ENCODE results near the gene ABCB4. TPM values are rescaled to one million over a fixed set of nuclear protein-coding genes. Genes with fewer than 3 reads are reported as not detected.

Gene ABCB4
- total and polyA plus RNA-seq, 5 experiments from 2014 or later, result 1.1 to 2.3 (median 1.7) TPM; not detected in 2

DNA sequence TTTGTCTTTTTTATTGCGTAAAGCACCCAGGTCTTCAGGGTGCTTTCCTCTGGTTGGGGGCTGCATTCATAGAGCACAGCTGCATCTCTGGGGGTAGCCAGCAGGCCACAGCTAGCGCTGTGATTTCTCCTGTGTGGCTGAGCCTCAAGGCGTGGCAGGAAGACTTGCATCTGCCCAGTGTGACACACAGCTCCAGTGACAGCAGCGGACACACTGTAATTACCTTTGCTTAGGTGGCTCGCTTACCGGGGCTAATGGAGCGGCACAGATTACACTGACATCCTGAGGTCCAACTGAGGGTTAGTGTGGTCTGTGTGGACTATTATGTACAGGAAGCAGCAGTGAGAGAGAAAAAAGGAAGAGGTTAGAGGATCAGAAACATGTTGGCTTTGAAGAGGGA, 27.1 kb downstream of the ABCB4 start:
- no peaks in the 10 kb centered on the region for H3K9me3 Mint-ChIP-seq
- peaks cover 2 to 5% (median 4%) of the 10 kb centered on the region in 4 donors for H3K4me1 Mint-ChIP-seq
- no peak overlapping the region for H3K27ac Mint-ChIP-seq
- POLR2A ChIA-PET, result no interaction called here
- ATAC-seq, result no peak
- no peak for DNase-seq
- H3K4me3 Mint-ChIP-seq, result no peak overlapping the region
- H3K36me3 Mint-ChIP-seq, result no peaks in the 10 kb centered on the region
- peaks cover 4 to 15% (median 4%) of the 10 kb centered on the region in 5 donors for H3K27me3 Mint-ChIP-seq

DNA sequence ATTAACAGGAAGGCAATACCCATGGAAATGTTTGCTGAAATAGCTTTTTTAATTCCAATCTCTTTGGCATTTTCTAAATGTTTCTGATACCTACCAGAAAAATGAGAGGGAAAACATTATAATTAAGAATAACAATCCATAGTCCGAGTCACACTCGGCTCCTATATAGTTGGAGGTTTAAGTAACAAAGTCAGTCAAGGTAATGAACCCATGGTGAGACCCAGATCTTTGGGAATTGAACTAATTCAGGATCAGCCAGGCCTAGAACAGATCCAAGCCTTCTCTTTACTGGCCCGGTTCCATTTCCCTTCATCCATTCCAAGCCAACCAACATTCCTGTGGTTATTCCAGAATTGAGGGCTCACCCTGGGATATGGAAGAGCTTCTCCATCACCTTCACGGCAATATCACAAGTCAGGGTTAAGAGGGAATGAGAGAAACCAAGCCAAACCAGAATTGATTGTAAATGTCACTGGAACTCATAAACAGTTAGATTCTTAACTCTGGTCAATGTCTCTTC, 28.3 kb downstream of the ABCB4 start:
- no peaks in the 10 kb centered on the region for H3K36me3 Mint-ChIP-seq
- no peak overlapping the region for H3K4me3 Mint-ChIP-seq
- H3K9me3 Mint-ChIP-seq, result no peaks in the 10 kb centered on the region
- POLR2A ChIA-PET, result no interaction called here
- H3K27ac Mint-ChIP-seq, result no peak overlapping the region
- peaks cover 5 to 23% (median 7%) of the 10 kb centered on the region in 5 donors for H3K27me3 Mint-ChIP-seq
- DNase-seq (no peak), ATAC-seq (no peak)
- peaks cover 2 to 5% (median 4%) of the 10 kb centered on the region in 4 donors for H3K4me1 Mint-ChIP-seq

DNA sequence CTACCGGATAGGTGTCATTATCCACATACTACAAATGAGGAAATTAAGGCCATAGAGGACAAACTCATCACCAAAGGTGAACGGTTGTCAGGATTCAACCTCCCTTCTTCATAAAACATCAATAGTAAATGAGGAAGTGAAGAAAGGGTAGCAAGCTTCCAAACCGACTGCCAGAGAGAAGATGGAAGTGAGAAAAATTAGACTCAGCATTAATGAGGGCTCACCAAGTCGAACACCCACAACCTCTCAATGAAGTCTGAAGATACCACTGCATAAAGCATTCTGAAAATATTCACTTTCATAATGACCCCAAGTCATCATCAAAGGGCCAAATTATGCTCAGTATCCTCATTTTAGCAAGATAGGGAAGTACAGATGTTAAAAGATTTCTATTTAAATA, 29.6 kb downstream of the ABCB4 start:
- Mint-ChIP-seq H3K4me3 (no peak overlapping the region), H3K27me3 (peaks cover 3 to 23% (median 7%) of the 10 kb centered on the region in 5 donors), H3K36me3 (no peaks in the 10 kb centered on the region), H3K9me3 (no peaks in the 10 kb centered on the region), H3K27ac (no peak overlapping the region), H3K4me1 (peaks cover 2 to 5% (median 4%) of the 10 kb centered on the region in 4 donors)
- ATAC-seq, result no peak
- no peak for DNase-seq
- POLR2A ChIA-PET, result no interaction called here

DNA sequence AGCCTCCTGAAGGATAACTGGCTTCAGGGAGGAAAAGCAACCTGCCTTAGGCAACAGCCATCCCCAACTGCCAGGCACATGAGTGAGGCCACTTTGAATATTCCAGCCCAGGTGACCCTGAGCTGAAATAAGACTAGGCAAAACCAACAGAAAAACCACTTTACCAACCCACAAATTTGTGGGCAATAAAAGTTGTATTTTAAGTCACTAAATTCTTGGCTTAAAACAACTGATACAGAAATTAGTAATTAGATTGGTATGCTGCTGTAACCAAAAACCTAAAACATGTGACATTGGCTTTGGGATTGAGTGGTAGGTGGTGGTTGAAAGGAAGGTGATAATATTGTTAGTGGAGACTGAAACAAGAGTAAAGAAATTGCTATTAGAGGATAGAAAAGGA, 39.9 kb downstream of the ABCB4 start:
- Mint-ChIP-seq H3K4me1 (no peaks in the 10 kb centered on the region), H3K9me3 (no peaks in the 10 kb centered on the region), H3K27ac (no peak overlapping the region), H3K27me3 (peaks cover 0 to 2% (median 0%) of the 10 kb centered on the region in 5 donors), H3K4me3 (no peak overlapping the region), H3K36me3 (no peaks in the 10 kb centered on the region)
- DNase-seq (no peak), ATAC-seq (no peak)
- POLR2A ChIA-PET, result no interaction called here

DNA sequence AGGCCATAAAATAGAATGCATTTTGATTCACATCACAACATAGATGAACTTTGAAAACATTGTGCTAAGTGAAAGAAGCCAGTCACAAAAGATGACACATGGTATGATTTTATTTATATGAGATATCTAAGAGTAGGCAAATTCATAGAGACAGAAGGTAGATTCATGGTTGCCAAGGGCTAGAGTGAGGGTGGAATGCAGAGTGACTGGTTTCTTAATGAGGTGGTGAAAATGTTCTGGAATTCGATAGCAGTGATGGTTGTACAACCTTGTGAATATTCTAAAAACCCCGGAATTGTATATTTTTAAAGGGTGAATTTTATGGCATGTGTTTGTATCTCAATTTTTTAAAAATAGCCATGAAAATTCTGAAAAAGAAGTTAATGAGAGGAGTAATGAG, 42.9 kb downstream of the ABCB4 start:
- Mint-ChIP-seq H3K4me1 (no peaks in the 10 kb centered on the region), H3K27ac (no peak overlapping the region), H3K36me3 (no peaks in the 10 kb centered on the region), H3K4me3 (no peak overlapping the region), H3K27me3 (peaks cover 0 to 9% (median 2%) of the 10 kb centered on the region in 5 donors), H3K9me3 (no peaks in the 10 kb centered on the region)
- POLR2A ChIA-PET, result no interaction called here
- DNase-seq (no peak), ATAC-seq (no peak)

DNA sequence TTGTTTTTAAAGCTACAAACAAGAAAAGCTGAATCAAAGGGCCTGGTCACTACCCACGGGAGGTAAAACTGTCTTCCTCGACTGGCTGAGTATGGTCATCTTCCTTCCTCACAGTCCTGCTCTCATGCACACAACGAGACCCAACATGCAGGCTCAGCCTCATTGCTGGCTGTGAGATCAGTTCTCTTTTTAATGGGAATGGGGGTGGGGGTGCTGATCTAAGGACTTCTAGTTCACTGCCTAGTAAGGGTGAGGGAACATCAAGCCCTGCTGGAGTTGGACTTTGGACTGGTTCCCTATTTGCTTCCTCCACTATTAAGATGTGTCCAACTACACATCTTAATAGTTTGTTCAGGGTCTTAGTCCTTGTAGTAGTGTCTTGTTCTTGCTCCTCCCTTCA, 48.2 kb downstream of the ABCB4 start:
- Mint-ChIP-seq H3K36me3 (no peaks in the 10 kb centered on the region), H3K4me3 (no peak overlapping the region), H3K9me3 (no peaks in the 10 kb centered on the region), H3K4me1 (no peaks in the 10 kb centered on the region), H3K27me3 (peaks cover 6 to 13% (median 10%) of the 10 kb centered on the region in 5 donors), H3K27ac (no peak overlapping the region)
- no peak for DNase-seq
- POLR2A ChIA-PET, result no interaction called here
- no peak for ATAC-seq

DNA sequence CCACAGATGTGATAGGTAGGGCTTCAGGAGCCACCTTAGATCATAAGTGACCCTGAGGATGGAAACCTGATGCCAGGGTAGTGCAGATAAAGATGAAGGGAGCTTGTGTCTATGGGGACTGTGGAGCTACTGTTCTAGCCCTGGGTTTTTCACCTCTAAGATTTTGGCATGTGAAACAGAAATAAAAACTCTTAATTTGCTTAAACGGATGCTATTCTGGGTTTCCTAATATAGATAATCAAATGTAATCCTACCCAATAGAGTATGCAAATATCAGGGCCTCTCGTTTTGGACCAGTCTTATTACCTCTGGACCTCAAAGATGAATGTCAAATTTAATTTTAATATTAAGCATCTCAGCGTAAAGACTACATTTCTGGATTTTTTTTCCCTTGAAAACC, 49.3 kb downstream of the ABCB4 start:
- Mint-ChIP-seq H3K36me3 (no peaks in the 10 kb centered on the region), H3K27me3 (peaks cover 6 to 13% (median 10%) of the 10 kb centered on the region in 5 donors), H3K4me3 (no peak overlapping the region), H3K9me3 (no peaks in the 10 kb centered on the region), H3K27ac (no peak overlapping the region), H3K4me1 (no peaks in the 10 kb centered on the region)
- DNase-seq (no peak), ATAC-seq (no peak)
- POLR2A ChIA-PET, result no interaction called here

DNA sequence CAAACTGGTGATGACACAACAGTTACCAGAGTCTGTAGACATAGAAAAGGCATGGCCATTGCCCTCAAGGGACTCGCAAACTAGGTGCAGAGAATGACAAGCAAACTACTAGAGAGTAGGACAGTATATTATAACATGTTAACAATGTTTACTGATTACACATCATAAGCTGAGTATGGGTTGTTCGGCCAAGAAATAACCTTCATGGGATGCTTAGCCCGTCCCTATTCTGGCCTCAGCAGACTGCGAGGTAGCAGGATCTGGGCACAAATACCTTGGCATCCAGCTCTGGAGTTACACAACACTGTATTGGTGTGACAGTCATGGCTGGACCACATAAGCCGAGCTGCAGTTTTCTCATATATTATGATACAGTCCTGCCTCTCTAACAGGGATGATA, 51.4 kb downstream of the ABCB4 start:
- no peak for DNase-seq
- Mint-ChIP-seq H3K4me3 (no peak overlapping the region), H3K4me1 (no peaks in the 10 kb centered on the region), H3K36me3 (no peaks in the 10 kb centered on the region), H3K27me3 (peaks cover 6 to 13% (median 10%) of the 10 kb centered on the region in 5 donors), H3K27ac (no peak overlapping the region), H3K9me3 (no peaks in the 10 kb centered on the region)
- ATAC-seq, result no peak
- POLR2A ChIA-PET, result no interaction called here

DNA sequence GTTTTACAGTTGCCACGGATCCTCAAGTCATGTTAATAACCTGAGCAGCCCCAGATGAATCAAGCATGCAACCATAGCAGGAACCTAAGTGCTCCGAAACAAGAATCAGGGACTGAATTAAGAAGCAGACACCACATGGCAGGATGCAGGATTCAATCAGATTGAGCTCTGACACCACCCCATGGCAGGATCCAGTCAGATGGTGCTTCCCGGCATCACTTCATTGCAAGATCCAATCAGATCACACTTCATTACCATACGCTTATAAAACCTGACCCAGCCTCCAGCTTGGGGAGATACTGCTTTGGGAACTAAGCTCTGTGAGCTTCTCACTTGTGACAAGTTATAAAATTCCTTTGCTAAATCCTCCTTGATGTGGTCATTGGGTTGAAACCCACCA, 55.3 kb downstream of the ABCB4 start:
- ATAC-seq, result no peak
- Mint-ChIP-seq H3K27me3 (peaks cover 0 to 8% (median 3%) of the 10 kb centered on the region in 5 donors), H3K27ac (no peak overlapping the region), H3K4me1 (no peaks in the 10 kb centered on the region), H3K36me3 (no peaks in the 10 kb centered on the region), H3K4me3 (no peak overlapping the region), H3K9me3 (no peaks in the 10 kb centered on the region)
- POLR2A ChIA-PET, result no interaction called here
- DNase-seq, result no peak

DNA sequence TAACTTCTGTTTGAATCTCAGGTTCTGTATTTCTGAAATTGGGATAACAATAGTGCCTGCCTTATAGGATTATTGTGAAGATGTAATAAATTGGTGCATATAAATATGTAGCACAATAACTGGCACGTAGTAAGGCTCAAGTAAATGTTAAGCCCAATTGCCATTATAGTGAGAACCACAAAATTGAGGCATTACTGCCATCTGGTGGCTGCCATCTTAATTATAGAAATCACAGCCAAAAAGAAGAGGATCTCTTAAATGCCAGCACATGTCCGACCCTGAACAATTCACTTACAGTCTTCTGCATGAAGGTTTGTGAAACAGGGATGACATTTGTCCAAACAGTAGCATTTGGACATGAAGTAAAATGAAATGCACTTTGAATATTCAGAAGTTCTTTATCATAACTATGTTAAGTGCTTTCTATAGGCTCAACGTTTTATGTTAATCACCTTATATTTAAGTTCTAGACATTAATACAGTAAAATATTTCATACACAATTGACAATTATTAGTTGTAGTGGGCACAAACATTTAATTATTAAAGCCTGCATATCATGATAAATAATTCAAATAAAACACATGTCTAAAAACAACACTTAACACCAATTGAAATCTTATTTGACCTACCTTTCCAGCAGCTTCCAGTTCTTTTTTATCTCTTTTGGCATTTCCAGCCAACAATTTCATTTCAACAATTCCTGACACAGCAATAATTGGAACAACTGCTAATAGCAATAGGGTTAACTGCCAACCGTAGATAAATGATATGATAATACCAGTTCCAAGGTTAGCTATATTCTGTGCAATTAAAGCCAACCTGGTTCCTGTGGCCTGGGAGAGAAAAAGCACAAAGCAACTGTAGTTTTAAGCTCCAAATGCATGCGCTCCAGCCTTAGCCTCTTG, 58.5 kb downstream of the ABCB4 start:
- H3K27ac Mint-ChIP-seq, result no peak overlapping the region
- no peaks in the 10 kb centered on the region for H3K9me3 Mint-ChIP-seq
- ATAC-seq (peak; percentile 60 to 75), DNase-seq (peak; percentile 33 to 79 (median 62))
- no peaks in the 10 kb centered on the region for H3K27me3 Mint-ChIP-seq
- H3K4me1 Mint-ChIP-seq, result no peaks in the 10 kb centered on the region
- no peak overlapping the region for H3K4me3 Mint-ChIP-seq
- POLR2A ChIA-PET, result interaction anchor here (1.1 kb wide), 1 partner anchor 104 kb away, joined by 3 read pairs; no protein-coding TSS in a partner anchor
- no peaks in the 10 kb centered on the region for H3K36me3 Mint-ChIP-seq

DNA sequence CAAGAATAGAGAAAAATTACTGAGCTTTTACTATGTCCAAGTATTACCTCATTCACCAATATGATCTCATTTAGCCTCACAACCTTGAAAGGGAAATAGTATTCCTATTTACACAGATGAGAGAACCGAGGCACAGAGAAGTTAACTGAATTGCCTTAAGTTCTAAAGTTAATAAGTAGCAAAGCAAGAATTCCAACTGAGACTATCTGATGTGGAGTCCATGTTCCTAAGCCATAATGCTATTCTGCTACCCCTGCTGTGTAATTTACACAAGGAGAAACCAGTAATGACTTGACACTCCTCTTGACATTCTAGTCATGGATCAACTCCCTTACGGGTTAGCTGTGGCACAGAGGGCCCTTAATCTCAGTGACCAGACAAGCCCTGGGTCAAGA, 60.7 kb downstream of the ABCB4 start:
- POLR2A ChIA-PET, result no interaction called here
- H3K27me3 Mint-ChIP-seq, result no peaks in the 10 kb centered on the region
- no peak overlapping the region for H3K27ac Mint-ChIP-seq
- no peak for ATAC-seq
- no peak overlapping the region for H3K4me3 Mint-ChIP-seq
- no peaks in the 10 kb centered on the region for H3K9me3 Mint-ChIP-seq
- H3K36me3 Mint-ChIP-seq, result no peaks in the 10 kb centered on the region
- no peaks in the 10 kb centered on the region for H3K4me1 Mint-ChIP-seq
- no peak for DNase-seq

DNA sequence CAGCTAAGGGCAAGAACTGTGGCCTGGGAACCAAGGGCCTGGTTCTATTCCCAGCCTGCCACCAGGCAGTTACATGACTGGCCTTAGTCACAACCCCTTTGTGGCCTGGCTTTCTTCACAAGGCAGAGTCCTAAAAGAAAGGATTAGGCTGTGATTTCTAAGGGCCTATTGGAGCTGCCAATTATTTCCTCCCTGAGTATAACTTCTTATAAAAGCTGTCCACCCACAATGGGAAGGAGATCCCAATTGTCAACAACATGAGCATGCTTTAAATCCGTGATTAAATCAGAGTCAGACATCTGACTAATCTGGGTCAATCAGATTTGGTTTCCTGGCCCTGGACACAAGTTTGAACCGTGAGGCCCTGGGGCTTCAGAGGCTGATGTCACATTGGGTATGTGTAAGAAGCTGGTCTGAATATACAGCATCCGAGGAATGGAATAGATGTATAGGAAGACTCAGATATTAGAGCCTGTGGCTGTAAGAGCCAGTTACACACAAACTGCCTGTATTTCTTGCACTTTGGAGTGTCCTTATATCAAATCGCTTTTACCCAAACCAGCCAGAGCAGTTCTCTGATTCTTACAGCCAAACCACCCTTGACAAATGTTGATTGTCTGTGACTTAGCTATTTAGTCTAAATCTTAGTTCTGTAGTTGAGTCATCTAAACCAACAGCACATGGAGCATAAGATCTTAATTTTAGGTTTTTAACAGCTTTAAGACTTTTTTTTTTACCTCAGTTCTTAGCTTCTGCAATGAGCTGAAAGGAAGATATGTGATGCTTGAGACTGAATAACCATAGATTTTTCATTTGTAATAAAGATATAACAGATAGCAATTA, 61.3 kb downstream of the ABCB4 start:
- H3K4me1 Mint-ChIP-seq, result no peaks in the 10 kb centered on the region
- no peak for ATAC-seq
- no peaks in the 10 kb centered on the region for H3K27me3 Mint-ChIP-seq
- no peaks in the 10 kb centered on the region for H3K9me3 Mint-ChIP-seq
- no peak overlapping the region for H3K27ac Mint-ChIP-seq
- DNase-seq, result no peak
- H3K36me3 Mint-ChIP-seq, result no peaks in the 10 kb centered on the region
- no peak overlapping the region for H3K4me3 Mint-ChIP-seq
- POLR2A ChIA-PET, result no interaction called here

DNA sequence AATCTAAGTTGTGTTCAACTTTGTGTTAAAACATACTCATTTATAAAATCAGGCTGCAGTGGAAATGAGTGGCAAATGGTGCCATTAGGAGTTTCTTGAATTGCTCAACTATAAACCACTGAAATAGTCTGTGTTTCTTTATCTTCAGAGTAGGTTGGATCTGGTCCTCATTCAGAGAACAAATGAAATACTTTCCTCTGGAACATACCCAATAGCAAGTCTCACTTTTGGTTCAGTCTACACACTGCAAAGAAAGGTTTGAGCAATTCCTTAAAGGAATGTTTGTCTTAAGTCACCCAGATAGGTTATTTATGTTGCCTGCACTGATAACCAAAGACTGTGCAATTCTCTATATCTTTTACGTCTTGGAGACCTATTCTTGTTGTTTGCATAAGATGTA, 62.5 kb downstream of the ABCB4 start:
- POLR2A ChIA-PET, result no interaction called here
- no peak for ATAC-seq
- no peak for DNase-seq
- H3K4me3 Mint-ChIP-seq, result no peak overlapping the region
- no peak overlapping the region for H3K27ac Mint-ChIP-seq
- H3K4me1 Mint-ChIP-seq, result no peaks in the 10 kb centered on the region
- no peaks in the 10 kb centered on the region for H3K9me3 Mint-ChIP-seq
- H3K27me3 Mint-ChIP-seq, result no peaks in the 10 kb centered on the region
- H3K36me3 Mint-ChIP-seq, result no peaks in the 10 kb centered on the region

Data from naive thymus-derived CD8-positive, alpha-beta T cell (primary cell).